ENCODE data around the gene TTLL9. TPM values are rescaled to one million over a fixed set of nuclear protein-coding genes. Genes with fewer than 3 reads are reported as not detected.
A peak's percentile ranks its signal among the peaks of the same experiment; 100 is the strongest.

Gene TTLL9
- total and polyA plus RNA-seq, 10 of the 15 experiments (the other 5 are each of a cell fraction or from before 2014, with no cell fraction given), result 0.03 to 0.77 (median 0.11) TPM; not detected in 2

DNA sequence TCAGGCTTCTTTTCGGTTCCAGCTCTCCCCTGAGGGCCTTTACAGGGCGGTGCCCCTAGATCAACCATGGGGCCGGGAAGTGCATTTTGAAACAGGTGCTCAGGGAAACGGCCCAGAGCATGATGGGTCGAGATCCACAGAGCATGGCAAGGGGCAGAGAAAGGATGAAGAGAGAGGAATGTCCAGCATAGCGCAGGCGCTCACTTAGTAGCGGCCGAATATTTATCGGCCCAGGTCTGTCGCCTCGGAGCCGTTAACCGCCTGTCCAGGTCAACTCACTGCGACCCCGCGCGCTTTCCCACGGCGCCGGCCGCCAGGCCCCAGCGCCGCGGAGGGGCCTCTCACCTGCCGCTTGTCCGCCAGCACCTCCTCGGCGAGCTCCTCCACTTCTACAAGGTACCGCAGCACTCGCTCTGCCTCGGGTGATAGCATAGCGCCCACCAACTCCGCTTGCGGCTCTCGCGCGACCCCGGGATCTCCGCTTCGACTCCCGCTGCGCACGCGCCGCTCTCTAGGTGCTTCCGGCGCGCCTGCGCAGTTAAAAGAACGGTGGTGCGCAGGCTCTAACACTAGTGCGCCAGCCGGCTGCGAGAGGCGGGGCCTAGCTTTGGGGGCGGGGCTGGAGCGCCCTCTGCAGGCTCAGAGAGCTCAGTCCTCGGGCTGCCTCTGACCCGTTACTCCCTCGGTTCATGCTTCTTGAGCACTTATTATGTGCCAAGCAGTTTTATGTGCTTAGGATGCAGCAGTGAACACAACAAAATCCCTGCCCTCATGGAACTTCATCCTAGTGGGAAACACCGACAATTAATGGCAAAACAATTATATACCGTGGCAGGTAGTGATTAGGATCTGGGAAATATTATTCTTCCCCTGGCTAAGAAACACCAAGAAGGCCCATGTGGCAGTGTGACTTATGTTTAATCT, 81.4 kb downstream of the TTLL9 start, which contains the start of gene PDRG1:
TSS of gene PDRG1 (minus strand) at position 517 of the 924 bp plus-strand sequence. CDS start at position 432, 85 bp downstream.
- Histone ChIP-seq H3K79me2 (ENCODE audit: control insufficient read depth, insufficient read depth, low read length) (peaks cover 23% of the 10 kb centered on the region), H3K36me3 (ENCODE audit: control insufficient read depth in 2 of 2, insufficient read depth in 2 of 2, low read length in 1 of 2) (peaks cover 15 to 16% of the 10 kb centered on the region in 2 experiments), H3K4me2 (ENCODE audit: control insufficient read depth, insufficient read depth) (peak within 1 kb of the TSS; percentile 79), H3K4me1 (ENCODE audit: control insufficient read depth, insufficient read depth, low read length) (peaks cover 6% of the 10 kb centered on the region), H3K9me3 (replicated peaks; ENCODE audit: control insufficient read depth, insufficient read depth, low read length) (peaks cover 2% of the 10 kb centered on the region; the same call in 1 of the 3 replicates), H2AFZ (ENCODE audit: control insufficient read depth, low read depth, low read length) (peak within 1 kb of the TSS; percentile 11), H3K4me3 (peak within 1 kb of the TSS; percentile 90), H4K20me1 (ENCODE audit: control insufficient read depth, insufficient read depth) (no peaks in the 10 kb centered on the region), H3K9ac (ENCODE audit: control insufficient read depth, insufficient read depth, low read length) (peak within 1 kb of the TSS; percentile 76), H3K27ac (ENCODE audit: control insufficient read depth, insufficient read depth) (peak within 1 kb of the TSS; percentile 55), H3K27me3 (replicated peaks in 1 of 2; ENCODE audit: control insufficient read depth in 2 of 2, insufficient read depth in 2 of 2, low read length in 1 of 2) (no peaks in the 10 kb centered on the region)
- FAIRE-seq (peak; percentile 92), ATAC-seq (peak; percentile 98), DNase-seq (ENCODE audit: low read depth, low spot score) (peak; percentile 76)
- POLR2A ChIA-PET, result interaction anchor here (0.7 to 2.6 kb wide), 10 partner anchors 18 to 101 kb away, joined by 3 to 10 read pairs (median 4); partner anchors contain the start of genes DUSP15 and TTLL9
- SMC1A ChIA-PET (ENCODE audit: uncharacterized antibody, unreplicated experiment), result interaction anchor here (0.7 to 6.6 kb wide), 28 partner anchors 12 to 144 kb away, joined by 3 to 181 read pairs (median 6); partner anchors contain the start of genes DUSP15 and TTLL9
- intact Hi-C loops (cut with micrococcal nuclease; ENCODE audit: unreplicated experiment) (loop anchor here (1.0 to 10.0 kb wide), 3 partner anchors 99 to 143 kb away; no protein-coding TSS in a partner anchor), in situ Hi-C loops (cut with MboI) (loop anchor here (5.0 kb wide), 1 partner anchor 94 kb away; no protein-coding TSS in a partner anchor)
- CTCF ChIA-PET, result interaction anchor here (0.8 to 4.9 kb wide), 38 partner anchors 9 to 700 kb away, joined by 3 to 307 read pairs (median 6); no protein-coding TSS in a partner anchor
- RAD21 ChIA-PET (ENCODE audit: unreplicated experiment), result interaction anchor here (0.6 to 11.9 kb wide), 32 partner anchors 10 to 158 kb away, joined by 3 to 248 read pairs (median 4); partner anchors contain the start of gene TM9SF4
- TSS peak; percentile 60 for BruUV-seq (replicated peaks)
- 1% methylated on average over 63 of the region's 63 CpGs for WGBS (ENCODE audit: insufficient coverage, insufficient replicate concordance, low lambda C conversion rate, missing lambda C conversion rate)
- TF ChIP-seq POU2F2 (IDR thresholded peaks at IDR 0.05; ENCODE audit: borderline replicate concordance, low read depth, low read length) (peak; percentile 55; the same call in 1 of the 3 replicates), LARP7 (IDR thresholded peaks at IDR 0.05) (no peak), HDAC6 (IDR thresholded peaks at IDR 0.05; ENCODE audit: unreplicated experiment) (no peak), MXI1 (IDR thresholded peaks at IDR 0.05; ENCODE audit: low read depth, low read length) (0 out of 2 replicates have a peak, but pooled peaks have one; percentile 26), CTCF (IDR thresholded peaks at IDR 0.05 in 2 of 3, conservative IDR thresholded peaks at IDR 0.05 in 1 of 3; ENCODE audit: control insufficient read depth in 2 of 3, extremely low read depth in 1 of 3, insufficient read depth in 1 of 3, low read depth in 3 of 3, low read length in 3 of 3) (peak; percentile 96 to 99 (median 96); a peak in 5 of 6 replicates), ZNF217 (IDR thresholded peaks at IDR 0.05) (no peak), ETV6 (conservative IDR thresholded peaks at IDR 0.05 in 1 of 2, IDR thresholded peaks at IDR 0.05 in 1 of 2; ENCODE audit: borderline replicate concordance in 1 of 2, low read depth in 1 of 2) (no peak), CBX5 (IDR thresholded peaks at IDR 0.05; ENCODE audit: low read depth) (no peak), ATF7 (IDR thresholded peaks at IDR 0.05; ENCODE audit: low read depth) (no peak), SMARCA5 (IDR thresholded peaks at IDR 0.05) (peak; percentile 96), CREM (IDR thresholded peaks at IDR 0.05; ENCODE audit: low read depth) (no peak), SUPT20H (IDR thresholded peaks at IDR 0.05; ENCODE audit: borderline replicate concordance, control insufficient read depth, low read depth, low read length) (no peak), NR2C2 (IDR thresholded peaks at IDR 0.05; ENCODE audit: borderline replicate concordance, control insufficient read depth, insufficient read length, low read depth) (no peak), SUZ12 (IDR thresholded peaks at IDR 0.05; ENCODE audit: unreplicated experiment) (no peak), IRF4 (IDR thresholded peaks at IDR 0.05; ENCODE audit: low read depth, low read length) (no peak), TCF3 (IDR thresholded peaks at IDR 0.05; ENCODE audit: borderline replicate concordance, insufficient read depth, low read depth, low read length) (0 out of 2 replicates have a peak, but pooled peaks have one; percentile 8), HCFC1 (IDR thresholded peaks at IDR 0.05; ENCODE audit: low read length) (peak; percentile 49; the same call in 1 of the 2 replicates), PAX8 (IDR thresholded peaks at IDR 0.05) (no peak), RB1 (IDR thresholded peaks at IDR 0.05; ENCODE audit: borderline replicate concordance) (peak; percentile 64; the same call in 1 of the 2 replicates), TAF1 (IDR thresholded peaks at IDR 0.05; ENCODE audit: borderline replicate concordance, low read depth, low read length) (peak; percentile 83), CEBPB (IDR thresholded peaks at IDR 0.05; ENCODE audit: borderline replicate concordance in 1 of 2, low read depth in 2 of 2, low read length in 2 of 2) (no peak; a peak in 1 of 4 replicates)
